GM12892 (cell line): Measurements from ENCODE around the gene TTC38.
"Not testable (repeated sequence)": the region's sequence is repeated elsewhere in the genome, so short reads cannot be mapped to it uniquely, and the experiment has no call there.

ENCODE experiments used
- DNase-seq: peaks from one replicate; pipeline ENCODE4 v3.0.0; 2011; ENCODE audit not compliant: insufficient read length
- FAIRE-seq: peaks from 2 replicates; lab custom pipeline; 2011; peaks lifted over from hg19 to GRCh38; lab: Jason Lieb, UNC
- POLR2A ChIP-seq: IDR thresholded peaks from 2 replicates; pipeline ENCODE4 v1.6.1; 2011; ENCODE audit warnings: low read depth, low read length, control low read depth
- POLR2AphosphoS5 ChIP-seq: IDR thresholded peaks from 2 replicates; pipeline ENCODE4 v1.6.1; 2011; ENCODE audit warnings: low read depth, low read length, control low read depth
- TAF1 ChIP-seq: IDR thresholded peaks from 2 replicates; pipeline ENCODE4 v1.6.1; 2011; ENCODE audit warnings: low read depth, mild to moderate bottlenecking, control low read depth, low read length, borderline replicate concordance

TTC38 gene

DNA sequence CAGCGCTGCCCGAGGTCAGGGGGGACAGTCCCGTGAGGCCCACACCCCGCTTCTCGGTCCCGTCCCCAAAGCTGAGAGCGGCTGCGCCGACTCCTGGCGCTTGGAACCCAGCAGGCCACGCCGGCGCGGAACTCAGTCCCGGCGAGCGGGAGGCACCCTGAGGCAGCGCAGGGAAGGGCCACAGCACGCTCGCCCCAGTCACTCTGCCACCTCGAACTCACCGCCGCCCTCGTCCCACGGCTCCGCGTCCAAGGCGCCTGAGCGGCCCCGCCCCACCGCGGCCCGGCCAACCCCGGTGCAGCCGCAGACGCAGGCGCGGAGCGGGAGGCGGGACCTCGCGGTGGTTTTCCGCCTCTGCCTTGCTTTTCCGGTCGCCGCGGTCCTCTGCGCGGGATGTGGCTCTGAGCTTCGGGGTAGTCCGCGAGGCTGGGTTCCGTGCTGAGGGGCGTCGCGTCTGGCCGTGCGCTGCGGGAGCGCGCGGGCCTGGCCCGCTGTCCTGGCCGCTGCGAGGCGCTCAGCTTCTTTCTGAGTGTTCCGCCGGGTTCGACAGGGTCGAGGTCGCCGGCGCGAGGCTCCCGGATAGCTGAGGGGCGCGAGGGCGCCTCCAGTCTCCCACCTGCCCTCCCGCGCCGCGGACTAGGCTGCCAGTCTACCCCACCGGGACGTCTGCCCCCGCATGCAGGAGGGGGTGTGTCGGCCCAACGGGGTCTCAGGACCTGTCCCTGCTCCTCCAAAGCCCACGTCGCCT lies 17.6 kb upstream of the TTC38 start, which contains the start of gene CDPF1:
TSS of gene CDPF1 (minus strand) at position 259 of the 748 bp plus-strand sequence. CDS start 2,009 bp downstream, outside the sequence.
- peak; percentile 92 for DNase-seq
- peak; percentile 97 for FAIRE-seq

DNA sequence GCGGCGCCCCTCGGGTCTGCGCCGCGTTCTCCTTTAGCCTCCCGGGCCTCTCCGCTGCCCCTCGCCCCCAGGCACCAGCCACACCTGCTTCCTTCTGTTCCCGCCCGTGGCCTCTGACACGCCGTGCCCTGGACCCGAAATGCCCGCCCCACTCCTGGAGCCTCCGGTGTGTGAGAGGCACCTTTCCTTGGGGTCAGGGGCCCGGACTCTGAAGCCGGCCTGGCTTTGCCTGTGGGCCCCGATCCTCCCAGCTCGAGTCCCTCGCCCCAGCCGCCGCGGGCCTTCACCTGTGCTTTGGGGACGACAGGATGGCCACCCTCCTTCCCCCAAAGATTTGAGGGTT lies 17.1 kb upstream of the TTC38 start:
- TF ChIP-seq POLR2AphosphoS5: no peak
- TF ChIP-seq POLR2A: no peak
- TF ChIP-seq TAF1: no peak; the same call in 1 of the 2 replicates
- DNase-seq: no peak
- FAIRE-seq: peak; percentile 56

More for the DNA sequence above, 17.6 kb upstream of the TTC38 start, which contains the start of gene CDPF1:
- TF ChIP-seq POLR2A (peak; percentile 88), POLR2AphosphoS5 (peak; percentile 89), TAF1 (peak; percentile 49)

DNA sequence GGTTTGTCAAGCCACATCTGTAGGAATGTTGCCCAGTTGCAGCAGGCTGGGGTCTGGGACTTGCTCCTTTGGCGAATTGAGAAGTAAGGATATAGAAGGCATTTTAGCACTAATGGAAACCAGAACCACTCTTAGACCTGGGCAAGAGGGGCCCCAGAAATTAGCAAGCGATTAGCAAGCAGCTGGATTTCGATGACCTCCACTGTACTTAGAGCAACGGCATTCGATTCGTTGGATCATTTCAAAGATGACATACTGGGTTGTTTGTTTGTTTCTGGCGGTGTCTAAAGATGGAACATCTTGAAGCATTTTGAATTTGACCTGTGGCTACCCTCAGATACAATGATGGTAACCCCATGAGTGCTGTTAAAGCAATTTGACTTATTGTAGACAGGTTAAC lies 16.5 kb upstream of the TTC38 start:
- DNase-seq (no peak), FAIRE-seq (peak; percentile 83)
- TF ChIP-seq POLR2AphosphoS5 (no peak), POLR2A (no peak), TAF1 (no peak)

DNA sequence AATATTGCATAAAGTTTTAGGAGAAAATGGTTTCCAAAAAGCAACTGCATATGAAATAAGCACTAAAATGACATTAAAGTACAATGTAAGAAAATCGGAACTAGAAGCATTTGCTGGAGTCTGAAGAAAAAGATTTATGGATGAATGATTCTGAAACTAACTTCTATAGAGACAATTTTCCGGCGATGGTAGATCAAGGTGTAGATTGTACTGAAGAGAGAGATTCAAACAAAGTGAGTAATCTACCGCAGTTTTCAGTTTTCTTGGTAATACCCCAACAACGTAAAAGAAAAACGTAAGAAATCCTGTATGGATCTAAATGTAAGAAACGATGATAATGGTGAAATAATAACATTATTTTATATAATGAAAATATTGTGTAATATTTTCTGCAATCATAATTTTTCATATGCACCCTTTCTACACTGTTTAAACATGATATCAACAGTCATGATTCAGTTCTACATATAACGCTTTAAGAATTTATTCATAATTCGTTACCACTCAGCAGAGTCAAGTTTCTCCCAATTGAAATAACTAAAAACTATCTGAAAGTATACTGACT lies 15.9 kb upstream of the TTC38 start:
- no peak for TF ChIP-seq POLR2A
- TF ChIP-seq TAF1: no peak
- no peak for TF ChIP-seq POLR2AphosphoS5
- FAIRE-seq (peak; percentile 56), DNase-seq (no peak)

DNA sequence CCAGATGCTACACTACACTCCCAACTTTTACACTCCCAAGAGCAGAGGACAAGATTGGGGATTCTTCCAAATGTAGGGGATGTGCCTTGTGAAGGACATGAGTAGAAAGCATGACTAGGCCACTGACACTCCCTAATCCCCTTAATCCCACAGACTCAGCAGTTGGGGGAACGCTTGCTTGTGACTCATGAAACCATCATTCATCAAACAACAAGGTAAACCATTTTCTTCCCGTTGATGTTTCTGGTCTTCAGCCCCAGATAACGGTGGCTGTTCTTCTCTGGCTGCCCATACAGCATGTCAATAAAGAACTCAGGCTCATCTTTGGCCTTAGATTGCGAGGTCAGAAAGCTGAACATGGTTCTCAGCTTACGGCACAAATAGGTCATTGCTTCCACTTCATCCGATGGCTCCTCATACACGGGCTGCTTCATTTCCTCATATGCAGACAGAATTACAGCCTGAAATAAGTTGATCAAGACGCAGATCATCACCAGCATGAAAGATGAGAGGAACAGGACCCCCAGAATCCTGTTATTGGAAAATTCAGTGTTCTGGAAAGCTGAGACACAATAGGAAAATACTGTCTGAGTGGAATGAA lies 11.3 kb upstream of the TTC38 start:
- FAIRE-seq (no peak), DNase-seq (no peak)
- no peak for TF ChIP-seq POLR2A

DNA sequence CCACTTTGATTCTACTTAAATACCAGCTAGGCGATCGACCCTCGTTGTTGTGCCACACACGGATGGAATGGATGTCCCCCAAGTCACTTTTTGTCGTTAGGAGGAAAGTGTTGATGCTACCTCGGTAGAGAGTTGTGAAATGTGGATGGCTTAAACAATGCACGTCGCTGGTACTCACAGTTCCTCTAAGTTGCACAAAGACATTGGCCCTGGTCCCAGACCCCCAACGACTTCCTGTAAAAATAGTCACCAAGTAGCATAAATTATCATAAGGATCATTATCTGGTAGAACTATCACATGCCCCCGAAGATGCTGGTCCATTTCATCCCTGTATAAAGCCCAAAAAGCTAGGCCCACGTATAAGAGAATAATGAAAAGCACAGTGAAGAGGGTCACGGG lies 8.4 kb upstream of the TTC38 start:
- TF ChIP-seq POLR2AphosphoS5: no peak
- TF ChIP-seq POLR2A: no peak
- no peak for TF ChIP-seq TAF1
- DNase-seq (no peak), FAIRE-seq (no peak)

DNA sequence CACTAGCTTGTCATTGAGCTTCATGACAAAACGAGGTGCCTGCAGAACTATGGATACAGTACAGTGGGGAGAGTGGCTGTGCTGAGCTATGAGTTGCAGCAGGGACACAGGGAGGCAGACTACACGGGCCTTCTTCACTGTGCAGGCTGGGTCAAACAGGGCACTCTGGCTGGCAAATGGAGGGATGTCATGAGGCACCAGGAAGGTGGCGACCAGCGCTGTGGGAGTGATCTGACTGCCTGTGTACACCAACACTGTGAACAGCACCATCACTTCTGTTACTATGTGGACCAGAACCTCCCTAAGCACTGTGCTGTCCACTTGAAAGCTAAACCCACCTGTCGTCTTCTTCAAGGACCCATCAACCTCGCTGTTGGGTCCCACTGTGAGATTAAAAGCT lies 7.8 kb upstream of the TTC38 start:
- no peak for DNase-seq
- TF ChIP-seq POLR2A (no peak), POLR2AphosphoS5 (no peak), TAF1 (no peak)
- FAIRE-seq: no peak

DNA sequence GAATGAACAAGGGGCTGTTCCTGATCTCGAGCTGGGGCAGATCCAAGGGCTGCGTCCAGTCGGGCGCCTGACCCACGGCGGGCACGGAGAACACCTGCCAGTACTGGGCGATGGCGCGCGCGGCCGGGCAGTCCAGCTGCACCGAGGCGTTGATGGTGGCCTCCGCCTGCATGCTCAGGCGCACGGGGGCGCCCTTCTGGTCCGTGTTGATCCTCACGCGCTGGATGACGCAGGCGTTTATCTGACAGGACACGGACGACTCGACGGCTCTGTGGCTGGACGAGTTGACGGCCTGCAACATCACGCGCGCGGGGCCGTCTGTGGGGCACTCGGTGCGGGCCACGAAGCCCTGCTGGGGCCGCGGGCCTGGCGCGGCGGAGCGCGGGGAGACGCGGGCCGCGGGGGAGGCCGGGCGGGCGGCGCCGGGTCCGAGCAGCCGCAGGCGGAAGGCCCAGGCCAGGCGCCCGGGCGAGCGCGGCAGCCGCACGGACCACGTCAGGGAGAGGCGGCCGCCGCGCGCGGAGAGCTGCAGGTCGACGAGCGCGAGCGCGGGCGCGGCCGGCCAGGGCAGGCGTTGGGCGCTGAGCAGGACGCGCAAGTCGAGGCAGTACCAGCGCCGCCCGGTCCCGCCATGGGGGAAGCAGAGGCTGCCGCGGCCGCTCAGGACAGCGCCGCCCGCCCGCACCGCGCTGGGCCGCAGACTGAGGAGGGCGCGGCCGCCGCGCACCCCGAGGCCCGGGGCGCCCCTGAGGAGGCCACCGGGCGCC lies 5.2 kb upstream of the TTC38 start:
- DNase-seq: no peak
- TF ChIP-seq TAF1: no peak
- TF ChIP-seq POLR2AphosphoS5: no peak
- TF ChIP-seq POLR2A: no peak
- FAIRE-seq: no peak

DNA sequence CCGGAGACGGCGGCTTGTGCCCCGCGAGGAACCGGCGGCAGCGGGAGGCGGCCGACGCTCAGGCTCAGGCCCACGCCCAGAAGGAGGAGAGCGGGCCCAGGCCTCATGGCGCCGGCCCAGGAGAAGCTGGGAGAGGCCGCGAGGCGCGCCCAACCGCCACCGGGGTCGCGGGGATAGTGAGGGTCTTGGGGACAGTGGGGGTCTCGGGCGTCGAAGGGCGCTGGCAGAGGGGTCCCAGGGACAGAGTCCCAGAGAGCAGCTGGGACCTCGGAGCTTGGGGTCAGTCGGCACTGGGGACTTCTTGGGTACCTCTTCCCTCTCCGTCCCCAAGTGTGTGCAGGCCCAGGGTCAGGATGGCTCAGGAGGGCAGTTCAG lies 4.6 kb upstream of the TTC38 start, which contains the start of gene PKDREJ:
TSS of gene PKDREJ (minus strand) at position 128 of the 375 bp plus-strand sequence. CDS start at position 107, 21 bp downstream.
- TF ChIP-seq POLR2A: no peak
- no peak for TF ChIP-seq POLR2AphosphoS5
- TF ChIP-seq TAF1: no peak
- FAIRE-seq: no peak

DNA sequence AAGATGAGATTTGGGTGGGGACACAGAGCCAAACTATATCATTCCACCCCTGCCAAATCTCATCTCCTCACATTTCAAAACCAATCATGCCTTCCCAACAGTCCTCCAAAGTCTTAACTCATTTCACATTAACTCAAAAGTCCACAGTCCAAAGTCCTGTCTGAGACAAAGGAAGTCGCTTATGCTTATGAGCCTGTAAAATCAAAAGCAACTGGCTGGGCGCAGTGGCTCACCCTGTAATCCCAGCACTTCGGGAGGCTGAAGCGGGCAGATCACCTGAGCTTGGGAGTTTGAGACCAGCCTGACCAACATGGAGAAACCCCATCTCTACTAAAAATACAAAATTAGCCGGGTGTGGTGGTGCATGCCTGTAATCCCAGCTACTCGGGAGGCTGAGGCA lies 3.3 kb upstream of the TTC38 start:
- DNase-seq, FAIRE-seq: not testable (repeated sequence)

More for the DNA sequence above, 4.6 kb upstream of the TTC38 start, which contains the start of gene PKDREJ:
- no peak for DNase-seq

DNA sequence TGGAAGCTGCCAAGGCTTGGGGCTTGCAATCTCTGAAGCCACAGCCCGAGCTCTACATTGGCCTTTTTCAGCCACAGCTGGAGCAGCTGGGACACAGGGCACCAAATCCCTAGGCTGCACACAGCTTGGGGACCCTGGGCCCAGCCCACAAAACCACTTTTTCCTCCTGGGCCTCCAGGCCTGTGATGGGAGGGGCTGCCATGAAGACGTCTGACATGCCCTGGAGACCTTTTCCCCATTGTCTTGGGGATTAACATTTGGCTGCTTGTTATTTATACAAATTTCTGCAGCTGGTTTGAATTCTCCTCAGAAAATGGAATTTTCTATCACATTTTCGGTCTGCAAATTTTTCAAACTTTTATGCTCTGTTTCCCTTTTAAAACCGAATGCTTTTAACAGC lies 2.2 kb upstream of the TTC38 start:
- FAIRE-seq, DNase-seq: not testable (repeated sequence)
